ENCODE results near the gene SPDYE6. TPM values are rescaled to one million over a fixed set of nuclear protein-coding genes. Genes with fewer than 3 reads are reported as not detected.

The SPDYE6 gene
- total RNA-seq, 1 experiment from 2014 or later: not detected

DNA sequence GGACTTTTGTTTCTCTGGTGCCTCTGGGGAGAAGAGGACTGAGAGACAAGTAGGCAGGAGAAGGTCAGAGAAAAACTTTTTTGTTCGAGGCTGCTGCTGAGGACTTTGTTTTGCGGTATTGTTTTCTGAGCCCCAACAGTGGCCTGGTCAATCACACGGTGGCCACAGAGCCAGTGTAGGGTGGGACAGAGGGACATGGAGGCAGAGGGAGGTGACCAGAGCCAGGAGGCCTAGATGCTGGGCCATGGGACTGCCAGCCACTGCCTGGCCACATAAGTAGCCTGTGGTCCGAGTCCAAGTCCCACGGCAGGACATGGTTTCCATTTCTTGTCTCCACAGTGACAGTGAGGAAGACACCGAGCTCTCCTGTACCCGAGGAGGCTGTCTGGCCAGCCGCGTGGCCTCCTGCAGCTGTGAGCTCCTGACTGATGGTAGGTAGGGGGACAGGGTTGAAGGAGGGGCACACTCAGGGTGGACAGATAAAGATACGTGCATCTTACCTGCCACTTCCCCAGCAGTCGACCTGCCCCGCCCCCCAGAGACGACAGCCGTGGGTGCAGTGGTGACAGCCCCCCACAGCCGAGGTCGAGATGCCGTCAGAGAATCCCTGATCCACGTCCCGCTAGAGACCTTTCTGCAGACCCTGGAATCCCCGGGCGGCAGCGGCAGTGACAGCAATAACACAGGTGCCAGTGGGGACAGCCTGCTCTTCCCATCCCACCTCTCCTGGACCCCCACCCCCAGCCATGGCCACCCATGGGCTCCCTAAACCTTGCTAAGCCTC, 42.1 kb downstream of the SPDYE6 start:
- ChIA-PET POLR2A (ENCODE audit: low non-redundant PET) (no interaction called here), CTCF (no interaction called here)
- no peak for DNase-seq (ENCODE audit: low spot score)
- BruUV-seq (replicated peaks): no TSS peak
- TF ChIP-seq CTCF (conservative IDR thresholded peaks at IDR 0.05; ENCODE audit: low read depth, low read length): no peak
- TF ChIP-seq EZH2 (IDR thresholded peaks at IDR 0.05; ENCODE audit: borderline replicate concordance, low read depth, low read length, poor library complexity, severe bottlenecking): no peak
- Histone ChIP-seq H3K4me1 (ENCODE audit: insufficient read depth, low read length, poor library complexity, severe bottlenecking) (no peaks in the 10 kb centered on the region), H3K27me3 (replicated peaks; ENCODE audit: insufficient read depth, low read depth, low read length, poor library complexity) (no peaks in the 10 kb centered on the region), H3K36me3 (ENCODE audit: insufficient read depth, low read length, poor library complexity, severe bottlenecking) (no peaks in the 10 kb centered on the region), H3K9me3 (ENCODE audit: low read depth, low read length, poor library complexity, severe bottlenecking) (no peaks in the 10 kb centered on the region), H3K27ac (ENCODE audit: low read depth, low read length, poor library complexity, severe bottlenecking) (no peak overlapping the region), H3K4me3 (ENCODE audit: low read depth, low read length, poor library complexity, severe bottlenecking) (no peak overlapping the region)
- intact Hi-C loops (cut with micrococcal nuclease; ENCODE audit: unreplicated experiment): no loop called here

DNA sequence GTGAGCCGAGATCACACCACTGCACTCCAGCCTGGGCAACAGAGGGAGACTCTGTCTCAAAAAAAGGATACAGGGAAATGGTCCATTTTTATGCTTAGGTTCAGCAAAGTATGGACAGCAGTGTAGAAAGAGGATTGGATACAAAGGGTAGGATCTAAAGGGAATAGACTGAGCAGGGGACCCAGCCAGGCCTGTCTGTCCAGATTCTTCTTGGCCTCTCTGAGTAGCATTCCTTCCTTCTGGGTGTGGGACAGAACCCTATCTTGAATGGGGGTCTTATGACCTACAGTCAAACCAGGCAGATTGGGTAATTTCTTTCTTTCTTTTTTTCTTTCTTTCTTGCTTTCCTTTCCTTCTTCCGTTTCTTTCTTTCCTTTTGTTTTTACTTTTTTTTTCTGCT, 43.9 kb downstream of the SPDYE6 start:
- CTCF ChIA-PET: interaction anchor here (0.7 kb wide), 1 partner anchor 1607 kb away, joined by 10 read pairs; no protein-coding TSS in a partner anchor
- intact Hi-C loops (cut with micrococcal nuclease; ENCODE audit: unreplicated experiment): no loop called here

DNA sequence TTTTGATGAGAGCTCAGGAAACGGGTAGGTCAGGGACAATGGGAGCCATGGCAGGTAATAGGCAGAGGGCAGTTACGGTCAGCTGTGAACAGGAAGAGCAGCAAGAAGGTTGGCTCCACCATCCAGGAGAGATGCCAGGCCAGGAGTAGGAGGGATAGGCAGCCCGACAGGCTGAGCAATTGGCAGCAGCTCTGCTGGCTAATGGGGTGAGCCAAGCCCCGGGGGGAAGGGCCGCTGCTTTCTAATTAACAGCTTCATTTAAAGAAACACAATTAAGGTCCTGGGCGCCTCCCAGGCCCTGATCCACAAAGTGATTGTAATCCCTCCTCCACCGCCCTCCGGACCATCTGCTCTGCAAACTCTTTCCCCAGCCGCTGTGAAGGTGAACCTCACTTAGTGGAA, 45.8 kb downstream of the SPDYE6 start:
- intact Hi-C loops (cut with micrococcal nuclease; ENCODE audit: unreplicated experiment): no loop called here
- POLR2A ChIA-PET (ENCODE audit: low non-redundant PET): no interaction called here

More for the DNA sequence above, 43.9 kb downstream of the SPDYE6 start:
- POLR2A ChIA-PET (ENCODE audit: low non-redundant PET): no interaction called here
- Histone ChIP-seq H3K36me3 (ENCODE audit: insufficient read depth, low read length, poor library complexity, severe bottlenecking) (no peaks in the 10 kb centered on the region), H3K4me3 (ENCODE audit: low read depth, low read length, poor library complexity, severe bottlenecking) (no peak overlapping the region), H3K9me3 (ENCODE audit: low read depth, low read length, poor library complexity, severe bottlenecking) (no peaks in the 10 kb centered on the region), H3K27ac (ENCODE audit: low read depth, low read length, poor library complexity, severe bottlenecking) (no peak overlapping the region), H3K27me3 (replicated peaks; ENCODE audit: insufficient read depth, low read depth, low read length, poor library complexity) (no peaks in the 10 kb centered on the region), H3K4me1 (ENCODE audit: insufficient read depth, low read length, poor library complexity, severe bottlenecking) (no peaks in the 10 kb centered on the region)
- no peak for DNase-seq (ENCODE audit: low spot score)
- no TSS peak for BruUV-seq (replicated peaks)
- no peak for TF ChIP-seq EZH2 (IDR thresholded peaks at IDR 0.05; ENCODE audit: borderline replicate concordance, low read depth, low read length, poor library complexity, severe bottlenecking)
- TF ChIP-seq CTCF (conservative IDR thresholded peaks at IDR 0.05; ENCODE audit: low read depth, low read length): no peak

More for the DNA sequence above, 45.8 kb downstream of the SPDYE6 start:
- no peak overlapping the region for H3K27ac ChIP-seq (ENCODE audit: low read depth, low read length, poor library complexity, severe bottlenecking)
- H3K4me3 ChIP-seq (ENCODE audit: low read depth, low read length, poor library complexity, severe bottlenecking): no peak overlapping the region
- no peaks in the 10 kb centered on the region for H3K9me3 ChIP-seq (ENCODE audit: low read depth, low read length, poor library complexity, severe bottlenecking)
- no peaks in the 10 kb centered on the region for H3K4me1 ChIP-seq (ENCODE audit: insufficient read depth, low read length, poor library complexity, severe bottlenecking)
- H3K27me3 ChIP-seq (replicated peaks; ENCODE audit: insufficient read depth, low read depth, low read length, poor library complexity): no peaks in the 10 kb centered on the region
- TF ChIP-seq CTCF (conservative IDR thresholded peaks at IDR 0.05; ENCODE audit: low read depth, low read length) (no peak), EZH2 (IDR thresholded peaks at IDR 0.05; ENCODE audit: borderline replicate concordance, low read depth, low read length, poor library complexity, severe bottlenecking) (no peak)
- CTCF ChIA-PET: no interaction called here
- no peaks in the 10 kb centered on the region for H3K36me3 ChIP-seq (ENCODE audit: insufficient read depth, low read length, poor library complexity, severe bottlenecking)
- DNase-seq (ENCODE audit: low spot score): no peak
- BruUV-seq (replicated peaks): no TSS peak

All from A673 (cell line).